NOMO-1 treated with DMSO at 0.1 percent for 48 hours (cell line): ENCODE data around the gene ALOX15.
"Not testable (repeated sequence)": the region's sequence is repeated elsewhere in the genome, so short reads cannot be mapped to it uniquely, and the experiment has no call there.

Experiments used
- DNase-seq: peaks from one replicate; lab custom pipeline; 2025; ENCODE audit not compliant: unreplicated experiment; lab: John Stamatoyannopoulos, UW

Gene ALOX15

DNA sequence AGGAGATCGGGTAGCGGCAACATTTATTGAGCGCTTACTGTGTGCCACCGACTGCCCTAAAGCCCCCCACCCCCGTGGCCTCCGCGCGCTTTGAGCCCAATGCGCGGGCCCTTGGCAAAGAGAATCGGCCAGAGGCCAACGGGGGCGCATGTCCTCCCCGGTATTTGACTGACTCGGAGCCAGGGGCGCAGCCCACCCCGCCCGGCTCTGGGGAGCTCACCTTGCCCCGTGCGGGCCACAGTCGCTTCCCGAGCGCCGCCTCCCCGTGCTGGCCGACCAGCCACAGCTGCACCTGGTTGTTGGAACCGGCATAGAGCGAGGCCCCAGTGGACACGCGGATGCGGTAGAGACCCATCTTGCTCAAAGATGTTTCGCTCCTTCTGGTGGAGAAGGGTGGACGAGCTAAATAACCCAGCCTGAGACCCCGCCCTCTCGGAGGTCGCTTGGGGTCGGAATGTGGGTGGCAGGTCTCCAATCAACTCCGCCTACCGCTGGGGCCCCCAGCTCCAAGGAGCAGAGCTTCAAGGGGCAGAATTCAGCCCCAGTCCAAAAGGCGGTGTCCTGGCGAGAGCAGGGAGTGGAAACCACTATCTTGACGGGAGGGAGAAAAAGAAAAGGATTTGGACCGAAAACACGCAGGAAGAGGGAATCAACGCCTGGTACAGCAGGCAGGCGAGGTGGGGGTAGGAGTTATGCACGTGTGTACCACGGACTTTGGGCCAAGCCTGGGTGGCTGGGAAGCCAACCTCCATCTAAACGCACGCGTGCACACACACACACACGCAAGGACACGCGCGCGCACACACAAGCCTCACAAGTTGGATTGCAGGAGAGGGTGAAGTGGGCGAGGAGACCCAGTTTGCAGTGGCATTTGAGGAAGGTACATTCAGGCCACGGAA lies at the start of gene ALOX15:
Gene ALOX15 (minus strand): TSS at position 382 of the 899 bp plus-strand sequence. CDS start 27 bp downstream, at position 355.
- DNase-seq = no peak

DNA sequence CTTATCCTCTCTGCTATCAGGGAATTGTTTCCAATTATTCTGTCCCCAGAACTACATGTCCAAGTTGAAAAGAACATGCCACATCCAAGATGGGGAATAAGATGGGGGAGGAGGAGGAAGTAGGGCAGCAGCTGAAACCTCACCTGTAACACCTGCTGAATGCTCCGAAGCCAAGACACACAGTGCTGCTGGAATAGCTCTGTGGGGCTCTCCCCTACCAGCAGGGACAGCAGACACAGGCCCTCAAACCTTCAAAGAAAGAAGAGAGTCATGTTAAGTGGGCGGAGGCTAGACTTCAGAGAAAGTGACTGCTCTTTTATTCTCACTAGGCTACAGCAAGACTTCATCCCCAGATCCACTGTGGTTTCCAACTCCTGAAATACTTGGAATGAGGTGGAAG lies 49.3 kb upstream of the ALOX15 start:
- DNase-seq = no peak

- DNase-seq = not testable (repeated sequence)
These were observed 48.4 kb upstream of the ALOX15 start for GRCh38 chr17:4689872-4690271.

DNA sequence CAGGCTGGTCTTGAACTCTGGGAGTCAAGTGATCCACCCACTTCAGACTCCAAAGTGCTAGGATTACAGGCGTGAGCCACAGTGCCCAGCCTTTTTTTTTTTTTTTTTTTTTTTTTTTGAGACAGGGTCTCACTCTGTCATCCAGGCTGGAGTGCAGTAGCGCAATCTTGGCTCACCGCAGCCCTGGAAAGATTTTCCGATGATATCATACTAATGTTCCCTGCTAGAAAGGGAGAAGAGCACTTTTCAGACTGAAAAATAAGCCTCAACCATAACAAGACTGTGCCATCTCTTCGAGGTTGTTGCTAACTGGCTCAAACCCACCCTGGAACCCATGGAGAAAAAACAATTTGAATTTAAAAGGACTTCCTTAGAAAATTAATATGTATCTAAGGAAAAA lies 42.3 kb upstream of the ALOX15 start:
- not testable (repeated sequence) for DNase-seq

DNA sequence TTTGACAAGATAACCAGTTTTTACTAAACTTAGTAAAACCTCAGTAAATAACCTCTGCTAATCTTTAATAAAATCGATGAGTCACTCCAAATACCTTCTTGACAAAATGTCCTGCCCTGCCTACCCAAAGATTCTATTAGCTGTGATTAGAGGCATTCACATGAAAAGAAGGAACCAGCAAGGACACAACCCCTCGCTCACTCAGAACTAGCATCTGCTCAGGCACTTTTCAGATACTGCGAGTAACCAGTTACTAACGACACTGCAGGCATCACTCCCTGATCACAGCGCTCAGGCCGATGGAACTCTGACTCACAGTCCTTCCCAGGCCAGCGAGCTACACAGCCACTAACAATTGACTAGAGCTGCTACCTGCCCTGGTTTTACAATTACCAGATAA lies 38.2 kb upstream of the ALOX15 start:
- DNase-seq = no peak

DNA sequence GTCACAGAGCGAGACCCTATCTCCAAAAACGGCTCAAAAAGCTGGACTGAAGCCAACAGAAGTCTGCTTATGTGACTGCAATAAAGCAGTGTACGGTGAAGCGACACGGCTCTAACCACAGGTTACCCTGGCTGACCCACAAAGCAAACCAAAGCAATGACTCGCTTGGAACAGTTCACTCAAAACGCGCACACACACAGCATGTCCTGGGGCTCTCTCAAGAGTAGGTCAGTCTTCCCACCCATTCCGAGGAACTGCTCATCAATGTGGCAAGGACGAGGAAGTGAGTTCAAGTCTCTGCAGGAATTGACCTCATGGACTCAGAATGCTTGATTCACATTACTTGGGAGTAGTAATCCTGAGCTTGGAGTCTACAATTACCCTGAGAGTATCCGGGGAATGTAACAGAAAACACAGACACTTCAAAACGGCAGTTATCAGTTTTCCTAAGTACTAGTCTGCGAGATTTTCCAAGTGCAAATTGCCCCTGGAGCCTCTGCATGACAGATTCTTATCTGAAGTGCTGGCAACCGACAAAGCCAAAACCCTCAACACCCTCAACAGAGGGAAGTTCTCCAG lies 37.1 kb upstream of the ALOX15 start:
- no peak for DNase-seq

DNA sequence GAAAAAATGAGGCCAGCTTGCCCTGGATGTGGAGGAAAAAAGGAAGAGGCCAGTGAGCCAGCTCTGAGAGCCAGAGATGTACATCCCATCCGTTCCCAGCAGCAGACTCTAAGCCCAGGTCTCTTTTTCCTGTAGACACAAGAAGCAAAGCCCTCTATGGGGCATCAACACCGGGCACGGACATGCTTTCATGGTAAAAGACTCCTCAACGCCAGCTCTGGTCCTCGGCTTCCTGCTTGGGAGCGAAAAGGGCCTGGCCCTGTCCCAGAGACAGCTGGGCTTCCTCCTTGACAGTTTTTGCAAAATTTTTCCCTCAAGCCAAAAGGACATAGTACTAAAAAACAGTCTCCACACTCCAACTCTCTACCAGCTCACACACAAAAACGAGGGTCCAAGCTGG lies 35.3 kb upstream of the ALOX15 start:
- DNase-seq = no peak

- DNase-seq = no peak
These were observed 34.3 kb upstream of the ALOX15 start for GRCh38 chr17:4675791-4676190.

- no peak for DNase-seq
These were observed 33.2 kb upstream of the ALOX15 start for GRCh38 chr17:4674685-4674998.

- no peak for DNase-seq
These were observed 32.7 kb upstream of the ALOX15 start for GRCh38 chr17:4673986-4674684.

GRCh38 chr17:4673169-4673568 lies 31.7 kb upstream of the ALOX15 start:
- DNase-seq = no peak

DNA sequence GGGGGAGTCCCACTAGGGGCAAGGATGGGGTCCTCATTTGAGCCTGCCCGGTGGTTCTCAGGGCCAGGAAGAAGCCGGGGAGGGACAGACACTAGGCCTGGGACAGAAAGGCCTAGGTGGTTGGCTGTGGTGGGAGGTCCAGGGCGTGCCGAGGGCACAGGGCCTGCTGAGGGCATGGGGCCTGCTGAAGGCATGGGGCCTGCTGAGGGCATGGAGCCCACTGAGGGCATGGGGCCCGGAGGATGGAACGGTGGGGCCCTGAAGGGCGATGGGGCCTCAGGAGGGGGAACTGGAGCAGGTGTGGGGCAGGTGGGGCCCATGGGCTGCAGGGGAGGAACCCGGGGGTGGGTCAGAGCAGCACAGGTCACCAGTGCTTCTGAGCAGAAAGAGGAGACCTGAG lies 31.3 kb upstream of the ALOX15 start:
- no peak for DNase-seq

- no peak for DNase-seq
These were observed 30.7 kb upstream of the ALOX15 start for GRCh38 chr17:4672055-4672630.

- no peak for DNase-seq
These were observed 25.7 kb upstream of the ALOX15 start for GRCh38 chr17:4667166-4667565.

GRCh38 chr17:4666296-4666695 lies 24.8 kb upstream of the ALOX15 start:
- DNase-seq = no peak

DNA sequence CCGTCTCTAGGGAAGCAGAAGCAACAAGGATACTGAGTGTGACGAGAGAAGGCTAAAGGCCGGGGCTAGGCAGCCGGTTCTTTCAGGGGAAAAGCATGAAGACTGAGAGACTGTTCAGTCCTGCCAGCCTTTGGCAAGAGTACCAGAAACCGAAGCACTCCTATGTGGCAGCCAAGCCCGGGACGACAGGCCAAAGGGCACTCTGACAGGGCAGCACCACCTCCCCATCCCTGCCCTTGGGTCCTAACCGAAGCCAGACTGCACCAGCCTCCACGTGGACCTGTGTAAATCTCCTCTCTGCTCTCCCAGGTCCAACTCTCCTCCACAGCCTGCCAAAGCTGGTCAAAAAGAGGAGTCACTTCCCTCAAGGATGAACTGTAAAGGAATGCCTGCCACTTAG lies 23.5 kb upstream of the ALOX15 start:
- DNase-seq = no peak

- DNase-seq = no peak
These were observed 22.8 kb upstream of the ALOX15 start for GRCh38 chr17:4664230-4664629.

GRCh38 chr17:4663711-4664110 lies 22.2 kb upstream of the ALOX15 start:
- no peak for DNase-seq

GRCh38 chr17:4658478-4659305 lies 17.2 kb upstream of the ALOX15 start:
- no peak for DNase-seq

- DNase-seq = no peak
These were observed 16.2 kb upstream of the ALOX15 start for GRCh38 chr17:4657678-4658077.

DNA sequence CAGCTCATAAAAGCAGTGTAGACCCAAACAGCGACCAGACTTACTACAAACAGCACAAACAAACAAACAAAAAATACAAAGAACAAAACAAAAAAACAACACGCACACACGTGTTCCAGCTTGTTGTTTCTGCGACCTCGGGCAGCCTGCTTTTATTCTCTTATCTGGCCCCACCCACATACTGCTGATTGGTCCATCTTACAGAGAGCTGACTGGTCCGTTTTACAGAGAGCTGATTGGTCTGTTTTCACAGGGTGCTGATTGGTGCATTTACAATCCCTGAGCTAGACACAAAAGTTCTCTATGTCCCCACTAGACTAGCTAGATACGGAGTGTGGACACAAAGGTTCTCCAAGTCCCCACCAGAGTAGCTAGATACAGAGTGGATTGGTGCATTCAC lies 14.5 kb upstream of the ALOX15 start:
- not testable (repeated sequence) for DNase-seq
